Gastrocnemius medialis (tissue), 4 donors: ENCODE results near the gene PALLD. TPM values are rescaled to one million over a fixed set of nuclear protein-coding genes. Genes with fewer than 3 reads are reported as not detected.

ENCODE experiments used
- ATAC-seq, 2 donors: fragments of 150-250 bp; one replicate each; pipeline ENCODE4 v1.9.1; 2016
- DNase-seq, 2 donors: peaks; one replicate each; pipeline ENCODE4 v3.0.0-alpha.2; 2019
- H3K27ac ChIP-seq, 4 donors: fragments of 200-600 bp; sonication (generic); 1 replicate in 1 of 4; 2 replicates in 3 of 4; pipeline ENCODE4 v1.5.1; 2016 to 2018; ENCODE audit warnings: mild to moderate bottlenecking in 2 of 4, moderate library complexity in 1 of 4
- H3K27me3 ChIP-seq, 3 donors: fragments of 200-600 bp; sonication (generic) in 2 of 3; 1 replicate in 1 of 3; 2 replicates in 2 of 3; pipeline versions ENCODE4 v1.5.1 to v1.6.0; 2016 to 2019; ENCODE audit warnings: mild to moderate bottlenecking in 1 of 3, moderate library complexity in 1 of 3
- H3K36me3 ChIP-seq, 2 donors: fragments of 200-600 bp; sonication (generic) in 1 of 2; one replicate each; pipeline ENCODE4 v1.5.1; 2017 to 2018
- H3K4me1 ChIP-seq, 2 donors: fragments of 200-600 bp; sonication (generic) in 1 of 2; one replicate each; pipeline ENCODE4 v1.5.1; 2016 to 2017; ENCODE audit warnings: mild to moderate bottlenecking in 2 of 2
- H3K4me3 ChIP-seq, 4 donors: fragments of 200-600 bp; sonication (generic) in 3 of 4; 1 replicate in 1 of 4; 2 replicates in 3 of 4; pipeline ENCODE4 v1.5.1; 2016 to 2019; ENCODE audit warnings: mild to moderate bottlenecking in 2 of 4
- H3K9me3 ChIP-seq, 3 donors: fragments of 200-600 bp; sonication (generic) in 2 of 3; 1 replicate in 1 of 3; 2 replicates in 2 of 3; pipeline ENCODE4 v1.5.1; 2016 to 2019
- POLR2A ChIP-seq, 2 donors: fragments of 450-650 bp; IDR thresholded peaks; one replicate each; pipeline ENCODE4 v1.6.1; 2017; ENCODE audit warnings: antibody characterized with exemption in 2 of 2, mild to moderate bottlenecking in 2 of 2, moderate library complexity in 2 of 2
- in situ Hi-C, 4 donors: fragments of 200-750 bp; cut with MboI; loops; one replicate each; pipeline versions ENCODE4 v1.15.0 to v1.8.0; 2017; ENCODE audit warnings: low sequenced_read_pairs in 4 of 4
- intact Hi-C: fragments of 100-400 bp; cut with DNase I; formaldehyde crosslinking; loops from one replicate; pipeline ENCODE4 v1.15.1; 2023; ENCODE audit warnings: low total_unique reads
- total RNA-seq, 4 donors: library from RNA; depleted of rRNA; stranded (reverse); fragments of >200 nt; gene quantifications; one replicate each; pipeline versions ENCODE4 v1.1.0 to v1.2.3, GENCODE V29; 2016
- TF ChIP-seq, protein P1 (sequence below), 5 experiments: fragments of 450-650 bp in 3 of 5; fragments of 200-600 bp in 2 of 5; sonication (generic) in 2 of 5; IDR thresholded peaks in 4 of 5; conservative IDR thresholded peaks in 1 of 5; 1 replicate in 4 of 5; 2 replicates in 1 of 5; pipeline ENCODE4 v1.5.1; 2016 to 2019; ENCODE audit warnings: antibody characterized with exemption in 5 of 5, mild to moderate bottlenecking in 3 of 5, moderate library complexity in 3 of 5

Gene PALLD
- total RNA-seq, 4 donors from 2014 or later = 165 to 439 (median 319) TPM

DNA sequence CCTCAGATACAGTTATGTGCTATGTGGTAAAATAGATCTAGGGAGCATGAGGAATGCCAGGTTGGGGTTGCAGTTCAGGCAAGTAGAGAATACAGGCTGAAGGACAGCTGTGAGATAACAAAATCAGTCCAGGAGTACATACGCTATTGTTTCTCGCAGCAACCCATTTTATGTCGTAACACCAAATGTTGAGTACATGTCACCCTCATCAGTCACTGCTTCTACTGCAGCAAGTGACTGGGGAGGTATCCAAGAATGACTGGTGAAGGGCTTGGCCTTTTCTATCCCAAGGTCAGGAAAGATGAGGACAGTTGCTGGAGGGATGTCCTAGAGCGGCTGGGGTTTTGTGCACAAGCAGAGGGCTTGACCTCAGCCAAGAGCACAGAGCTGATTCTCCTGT, 341.1 kb downstream of the PALLD start:
- in situ Hi-C loops (loop anchor here in 1 of 4 donors (10.0 kb wide), 1 partner anchor 123 kb away; no protein-coding TSS in a partner anchor), intact Hi-C loops (loop anchor here (2.0 kb wide), 1 partner anchor 49 kb away; no protein-coding TSS in a partner anchor)
- Histone ChIP-seq H3K27ac (peak overlapping the region; percentile 71 to 87 (median 76)), H3K4me1 (peaks cover 73 to 75% of the 10 kb centered on the region in 2 donors), H3K27me3 (no peaks in the 10 kb centered on the region), H3K9me3 (no peaks in the 10 kb centered on the region), H3K4me3 (no peak overlapping the region), H3K36me3 (no peaks in the 10 kb centered on the region)
- ATAC-seq = peak; percentile 58 to 60
- DNase-seq = peak in 1 of 2 donors; percentile 51
- TF ChIP-seq POLR2A (IDR thresholded peaks at IDR 0.05) = no peak
- TF ChIP-seq, protein P1, sequence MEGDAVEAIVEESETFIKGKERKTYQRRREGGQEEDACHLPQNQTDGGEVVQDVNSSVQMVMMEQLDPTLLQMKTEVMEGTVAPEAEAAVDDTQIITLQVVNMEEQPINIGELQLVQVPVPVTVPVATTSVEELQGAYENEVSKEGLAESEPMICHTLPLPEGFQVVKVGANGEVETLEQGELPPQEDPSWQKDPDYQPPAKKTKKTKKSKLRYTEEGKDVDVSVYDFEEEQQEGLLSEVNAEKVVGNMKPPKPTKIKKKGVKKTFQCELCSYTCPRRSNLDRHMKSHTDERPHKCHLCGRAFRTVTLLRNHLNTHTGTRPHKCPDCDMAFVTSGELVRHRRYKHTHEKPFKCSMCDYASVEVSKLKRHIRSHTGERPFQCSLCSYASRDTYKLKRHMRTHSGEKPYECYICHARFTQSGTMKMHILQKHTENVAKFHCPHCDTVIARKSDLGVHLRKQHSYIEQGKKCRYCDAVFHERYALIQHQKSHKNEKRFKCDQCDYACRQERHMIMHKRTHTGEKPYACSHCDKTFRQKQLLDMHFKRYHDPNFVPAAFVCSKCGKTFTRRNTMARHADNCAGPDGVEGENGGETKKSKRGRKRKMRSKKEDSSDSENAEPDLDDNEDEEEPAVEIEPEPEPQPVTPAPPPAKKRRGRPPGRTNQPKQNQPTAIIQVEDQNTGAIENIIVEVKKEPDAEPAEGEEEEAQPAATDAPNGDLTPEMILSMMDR (IDR thresholded peaks at IDR 0.05 in 4 of 5, conservative IDR thresholded peaks at IDR 0.05 in 1 of 5) = no peak

DNA sequence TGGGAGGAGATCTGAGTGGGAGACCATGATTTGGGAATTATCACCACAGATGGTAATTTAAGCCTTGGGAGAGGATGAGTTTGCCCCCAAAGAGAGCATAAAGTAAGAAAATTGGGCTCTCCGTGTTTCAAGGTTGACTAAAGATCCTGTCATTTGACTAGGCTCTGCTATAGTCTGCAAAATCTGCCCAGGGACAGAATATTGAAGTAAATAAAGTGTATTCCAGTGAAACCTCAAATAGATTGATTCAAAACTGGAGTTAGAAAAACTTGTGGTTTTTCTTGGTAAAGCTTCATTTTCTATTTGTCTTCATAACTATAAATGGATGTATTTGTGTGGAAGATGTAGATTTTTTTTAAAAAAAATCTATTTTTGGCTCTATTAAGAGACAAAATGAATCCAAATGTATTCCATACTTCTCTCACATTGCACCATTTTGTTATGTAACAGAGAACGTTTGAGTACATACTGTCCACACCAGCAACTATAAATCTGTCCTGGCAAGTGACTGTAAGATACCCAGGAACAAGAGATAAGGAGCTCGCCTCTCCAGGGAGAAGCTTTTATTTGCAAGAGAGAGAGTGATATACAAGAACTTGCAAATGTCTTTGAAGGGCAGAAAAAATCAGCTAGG, 343.0 kb downstream of the PALLD start:
- in situ Hi-C loops = loop anchor here in 1 of 4 donors (10.0 kb wide), 1 partner anchor 125 kb away; no protein-coding TSS in a partner anchor
- Histone ChIP-seq H3K27ac (peak overlapping the region; percentile 71 to 87 (median 76)), H3K27me3 (no peaks in the 10 kb centered on the region), H3K9me3 (no peaks in the 10 kb centered on the region), H3K4me1 (peaks cover 75 to 79% of the 10 kb centered on the region in 2 donors), H3K36me3 (no peaks in the 10 kb centered on the region), H3K4me3 (no peak overlapping the region)
- DNase-seq = no peak
- TF ChIP-seq, protein P1 (IDR thresholded peaks at IDR 0.05 in 4 of 5, conservative IDR thresholded peaks at IDR 0.05 in 1 of 5) = no peak
- no peak for TF ChIP-seq POLR2A (IDR thresholded peaks at IDR 0.05)
- peak; percentile 81 to 83 for ATAC-seq
- intact Hi-C loops = no loop called here

DNA sequence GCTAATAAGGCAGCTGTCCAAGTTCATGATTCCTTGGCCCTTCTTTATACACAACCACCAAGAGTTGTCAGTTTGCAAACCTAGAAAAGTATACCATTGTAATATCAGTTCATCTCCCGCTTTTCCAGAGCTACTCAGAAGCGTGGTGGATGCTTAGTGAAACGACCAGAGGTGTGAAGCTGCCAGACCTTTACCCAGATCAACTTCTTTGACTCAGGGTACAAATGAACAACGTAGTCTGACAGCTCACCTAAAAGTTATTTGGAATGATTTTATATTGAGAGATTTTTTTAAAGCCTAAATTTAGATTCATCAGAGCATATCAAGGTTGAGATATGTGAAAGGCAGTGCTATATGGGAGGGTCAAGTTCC, 343.5 kb downstream of the PALLD start:
- Histone ChIP-seq H3K4me1 (peaks cover 77 to 78% of the 10 kb centered on the region in 2 donors), H3K36me3 (no peaks in the 10 kb centered on the region), H3K27me3 (no peaks in the 10 kb centered on the region), H3K27ac (peak overlapping the region; percentile 71 to 87 (median 76)), H3K9me3 (no peaks in the 10 kb centered on the region), H3K4me3 (no peak overlapping the region)
- intact Hi-C loops = no loop called here
- TF ChIP-seq POLR2A (IDR thresholded peaks at IDR 0.05) = no peak
- TF ChIP-seq, protein P1 (IDR thresholded peaks at IDR 0.05 in 4 of 5, conservative IDR thresholded peaks at IDR 0.05 in 1 of 5) = no peak
- ATAC-seq (peak; percentile 10 to 23), DNase-seq (no peak)
- in situ Hi-C loops = no loop called here

DNA sequence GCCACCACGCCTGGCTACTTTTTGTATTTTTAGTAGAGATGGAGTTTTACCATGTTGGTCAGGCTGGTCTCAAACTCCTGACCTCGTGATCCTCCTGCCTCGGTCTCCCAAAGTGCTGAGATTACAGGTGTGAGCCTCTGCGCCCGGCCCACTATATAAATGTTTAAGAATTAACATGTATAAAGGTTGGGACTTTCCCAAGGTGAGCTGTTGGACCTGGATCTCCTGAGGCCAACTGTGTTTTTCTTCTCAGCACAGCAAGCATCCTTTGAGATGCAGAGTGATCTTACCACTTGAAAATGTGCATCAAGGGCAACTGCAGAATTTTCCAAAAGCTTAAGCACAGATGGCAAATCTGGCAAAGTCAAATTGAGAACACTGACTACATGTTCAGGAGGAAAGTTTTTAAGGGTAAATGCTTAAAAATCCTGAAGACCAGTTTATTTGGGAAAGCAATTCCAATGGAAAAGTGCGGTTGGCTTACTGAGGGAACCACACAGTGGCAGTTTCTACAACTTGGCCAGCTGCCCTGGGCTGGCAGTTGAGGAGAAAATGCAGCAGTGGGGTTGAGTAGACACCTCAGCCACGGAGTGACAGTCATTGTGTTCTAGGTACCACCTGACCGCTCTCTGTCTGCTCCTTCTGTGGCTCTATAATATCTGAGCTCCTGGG, 344.3 kb downstream of the PALLD start:
- in situ Hi-C loops = no loop called here
- H3K4me3 ChIP-seq = no peak overlapping the region
- peaks cover 75 to 79% of the 10 kb centered on the region in 2 donors for H3K4me1 ChIP-seq
- H3K36me3 ChIP-seq = no peaks in the 10 kb centered on the region
- H3K9me3 ChIP-seq = no peaks in the 10 kb centered on the region
- peak in 1 of 2 donors; percentile 47 for DNase-seq
- H3K27ac ChIP-seq = peak overlapping the region; percentile 71 to 87 (median 76)
- intact Hi-C loops = no loop called here
- TF ChIP-seq, protein P1 (IDR thresholded peaks at IDR 0.05 in 4 of 5, conservative IDR thresholded peaks at IDR 0.05 in 1 of 5) = no peak
- no peak for TF ChIP-seq POLR2A (IDR thresholded peaks at IDR 0.05)
- no peaks in the 10 kb centered on the region for H3K27me3 ChIP-seq
- ATAC-seq = peak; percentile 26
